GM21423 (cell line): ENCODE data around the gene C16orf86.

Experiments used
- ATAC-seq: cut with Tn5 transposase; IDR thresholded peaks from one replicate; pipeline ENCODE4 v1.9.1; 2021; ENCODE audit warnings: mild to moderate bottlenecking, moderate library complexity; ENCODE audit not compliant: unreplicated experiment

Gene C16orf86

GRCh38 chr16:67666559-67667452 lies at the start of gene C16orf86, which contains the start of gene ENKD1:
Gene C16orf86 (plus strand): TSS chr16:67666814. CDS start chr16:67666971, 157 bp downstream.
Gene ENKD1 (minus strand): TSS chr16:67666750. CDS start chr16:67666442, 308 bp downstream.
- peak; percentile 65 for ATAC-seq

GRCh38 chr16:67628216-67628615 lies 38.4 kb upstream of the C16orf86 start:
- no peak for ATAC-seq

- no peak for ATAC-seq
These were observed 34.0 kb upstream of the C16orf86 start for GRCh38 chr16:67632415-67633172.

GRCh38 chr16:67636713-67637112 lies 29.9 kb upstream of the C16orf86 start:
- ATAC-seq = no peak

- no peak for ATAC-seq
These were observed 29.0 kb upstream of the C16orf86 start for GRCh38 chr16:67637625-67638024.

GRCh38 chr16:67641779-67642708 lies 24.6 kb upstream of the C16orf86 start:
- ATAC-seq = no peak

GRCh38 chr16:67644038-67644437 lies 22.6 kb upstream of the C16orf86 start:
- ATAC-seq = no peak

- no peak for ATAC-seq
These were observed 21.1 kb upstream of the C16orf86 start for GRCh38 chr16:67645397-67646121.

- no peak for ATAC-seq
These were observed 19.4 kb upstream of the C16orf86 start for GRCh38 chr16:67647111-67647651.

GRCh38 chr16:67647681-67648080 lies 18.9 kb upstream of the C16orf86 start:
- no peak for ATAC-seq

GRCh38 chr16:67648088-67648763 lies 18.4 kb upstream of the C16orf86 start:
- no peak for ATAC-seq

- no peak for ATAC-seq
These were observed 17.7 kb upstream of the C16orf86 start for GRCh38 chr16:67648764-67649407.

GRCh38 chr16:67649494-67649931 lies 17.1 kb upstream of the C16orf86 start:
- ATAC-seq = no peak

- no peak for ATAC-seq
These were observed 16.6 kb upstream of the C16orf86 start for GRCh38 chr16:67650023-67650422.

- ATAC-seq = no peak
These were observed 15.6 kb upstream of the C16orf86 start for GRCh38 chr16:67651039-67651438.

- ATAC-seq = no peak
These were observed 14.8 kb upstream of the C16orf86 start for GRCh38 chr16:67651847-67652246.

- no peak for ATAC-seq
These were observed 14.0 kb upstream of the C16orf86 start for GRCh38 chr16:67652578-67653127.

- no peak for ATAC-seq
These were observed 13.4 kb upstream of the C16orf86 start for GRCh38 chr16:67653128-67653788.
